GM19240 (cell line): ENCODE results near the gene PRRT1B.
"Not testable (repeated sequence)": the region's sequence is repeated elsewhere in the genome, so short reads cannot be mapped to it uniquely, and the experiment has no call there.

Source experiments
- DNase-seq: peaks from one replicate; pipeline ENCODE4 v3.0.0; 2011; ENCODE audit warnings: low spot score; ENCODE audit not compliant: insufficient read length

PRRT1B gene

GRCh38 chr9:131549186-131549585 is 3.9 kb downstream of the PRRT1B start:
- not testable (repeated sequence) for DNase-seq

GRCh38 chr9:131550465-131550864 is 5.1 kb downstream of the PRRT1B start:
- DNase-seq: not testable (repeated sequence)

GRCh38 chr9:131552030-131552429 is 6.7 kb downstream of the PRRT1B start:
- DNase-seq: no peak

- DNase-seq: no peak
Measured at GRCh38 chr9:131554087-131554842, 8.9 kb downstream of the PRRT1B start.

GRCh38 chr9:131554843-131555351 is 9.6 kb downstream of the PRRT1B start:
- no peak for DNase-seq

GRCh38 chr9:131555841-131556673 is 10.7 kb downstream of the PRRT1B start:
- no peak for DNase-seq

- no peak for DNase-seq
Measured at GRCh38 chr9:131557855-131558548, 12.7 kb downstream of the PRRT1B start.

GRCh38 chr9:131559421-131560000 is 14.2 kb downstream of the PRRT1B start:
- DNase-seq: no peak

- DNase-seq: no peak
Measured at GRCh38 chr9:131562032-131562959, 17.0 kb downstream of the PRRT1B start.

- DNase-seq: no peak
Measured at GRCh38 chr9:131565369-131565768, 20.0 kb downstream of the PRRT1B start.

GRCh38 chr9:131566158-131566557 is 20.8 kb downstream of the PRRT1B start:
- DNase-seq: no peak

GRCh38 chr9:131567910-131568309 is 22.6 kb downstream of the PRRT1B start:
- no peak for DNase-seq

GRCh38 chr9:131574730-131575640 is 29.7 kb downstream of the PRRT1B start:
- DNase-seq: no peak

GRCh38 chr9:131575946-131576853 is 30.9 kb downstream of the PRRT1B start:
- DNase-seq: no peak

- no peak for DNase-seq
Measured at GRCh38 chr9:131577005-131578000, 32.0 kb downstream of the PRRT1B start.

- DNase-seq: no peak
Measured at GRCh38 chr9:131578021-131578420, 32.7 kb downstream of the PRRT1B start.
